Left cardiac atrium (tissue), 4 donors: ENCODE data around the gene PON2. TPM values are rescaled to one million over a fixed set of nuclear protein-coding genes. Genes with fewer than 3 reads are reported as not detected.
"Not testable (repeated sequence)": the region's sequence is repeated elsewhere in the genome, so short reads cannot be mapped to it uniquely, and the experiment has no call there.

Experiments used
- ATAC-seq, 2 donors: fragments of 200-7000 bp; cut with Tn5 transposase; one replicate each; pipeline ENCODE4 v1.9.1; 2020; ENCODE audit warnings: mild to moderate bottlenecking in 2 of 2, moderate library complexity in 2 of 2
- DNase-seq: peaks from one replicate; pipeline ENCODE4 v3.0.0-alpha.2; 2020
- intact Hi-C, 2 donors: fragments of 100-400 bp; cut with DNase I; formaldehyde crosslinking; loops; one replicate each; pipeline versions ENCODE4 v1.14.1 to v1.15.1; 2022 to 2023
- long read RNA-seq: library from polyadenylated mRNA; unstranded; transcript quantifications from one replicate; pipeline ENCODE4 v2.0.0, GENCODE V29; 2021
- total RNA-seq, 2 donors: library from RNA; stranded (reverse); fragmentation: NEBNext Ultra II Directional; extraction: Animal tissue kit (Norgen Biotek cat#: 25700); gene quantifications; one replicate each; pipeline ENCODE4 v1.2.1, GENCODE V29; 2021
- donor health status: DM: no; HTN: yes; CAD: no.
- donor health status: DM: no; HTN: yes; CAD: no; lungs with severe emphysema.
- donor health status: DM: yes; HTN: yes; CAD: no.
- donor health status: Dilated cardiomyopathy.

The PON2 gene
- total RNA-seq: 10 to 100 TPM; 45.5 to 53.1 TPM
- long read RNA-seq, transcript PON2-202 (9 exons, 1,726 nt): minor isoform, 11 of 70 reads
- long read RNA-seq, transcript PON2-218 (9 exons, 1,653 nt): major isoform, 44 of 70 reads
- long read RNA-seq, partial matches to known transcripts: 0 of 70 reads
- long read RNA-seq, other reads (novel, unspliced or antisense): 14 of 70 reads

- peak; percentile 99 to 100 for ATAC-seq
- intact Hi-C loops: no loop called here
- DNase-seq: peak; percentile 90
Measured at GRCh38 chr7:95434557-95435421, at the start of gene PON2. TSS of gene PON2 (minus strand) at chr7:95435028. CDS start at chr7:95434951, 77 bp downstream.

GRCh38 chr7:95482424-95482823 lies 47.6 kb upstream of the PON2 start:
- no peak for DNase-seq
- intact Hi-C loops: no loop called here
- ATAC-seq: no peak

- no peak for ATAC-seq
Measured at GRCh38 chr7:95481271-95482165, 46.7 kb upstream of the PON2 start.

GRCh38 chr7:95479992-95480624 lies 45.3 kb upstream of the PON2 start:
- no peak for ATAC-seq
- DNase-seq: no peak
- intact Hi-C loops: loop anchor here (10.0 kb wide), 2 partner anchors 1025 to 1045 kb away; no protein-coding TSS in a partner anchor

More at GRCh38 chr7:95481271-95482165, 46.7 kb upstream of the PON2 start:
- no peak for DNase-seq
- intact Hi-C loops: no loop called here

GRCh38 chr7:95478272-95479037 lies 43.6 kb upstream of the PON2 start:
- peak; percentile 22 for DNase-seq
- ATAC-seq: peak in 1 of 2 donors; percentile 68
- intact Hi-C loops: loop anchor here (10.0 kb wide), 2 partner anchors 1024 to 1044 kb away; no protein-coding TSS in a partner anchor

- DNase-seq (peak; percentile 72), ATAC-seq (peak; percentile 79 to 82)
- intact Hi-C loops: loop anchor here (10.0 kb wide), 2 partner anchors 1022 to 1042 kb away; no protein-coding TSS in a partner anchor
Measured at GRCh38 chr7:95476904-95477594, 42.2 kb upstream of the PON2 start.

- DNase-seq (no peak), ATAC-seq (no peak)
- intact Hi-C loops: loop anchor here (10.0 kb wide), 2 partner anchors 1021 to 1041 kb away; no protein-coding TSS in a partner anchor
Measured at GRCh38 chr7:95476072-95476847, 41.4 kb upstream of the PON2 start.

GRCh38 chr7:95473276-95473985 lies 38.6 kb upstream of the PON2 start:
- ATAC-seq (no peak), DNase-seq (no peak)
- intact Hi-C loops: loop anchor here (10.0 kb wide), 2 partner anchors 1019 to 1039 kb away; no protein-coding TSS in a partner anchor

- no peak for DNase-seq
- intact Hi-C loops: loop anchor here (10.0 kb wide), 2 partner anchors 1018 to 1038 kb away; no protein-coding TSS in a partner anchor
- peak in 1 of 2 donors; percentile 46 for ATAC-seq
Measured at GRCh38 chr7:95472581-95473161, 37.8 kb upstream of the PON2 start.

GRCh38 chr7:95471071-95471470 lies 36.2 kb upstream of the PON2 start:
- ATAC-seq: no peak
- no peak for DNase-seq
- intact Hi-C loops: loop anchor here (10.0 kb wide), 2 partner anchors 1016 to 1036 kb away; no protein-coding TSS in a partner anchor

GRCh38 chr7:95470452-95470851 lies 35.6 kb upstream of the PON2 start:
- intact Hi-C loops: loop anchor here (10.0 kb wide), 2 partner anchors 1016 to 1036 kb away; no protein-coding TSS in a partner anchor
- DNase-seq: peak; percentile 27
- ATAC-seq: peak in 1 of 2 donors; percentile 32

GRCh38 chr7:95469848-95470247 lies 35.0 kb upstream of the PON2 start:
- DNase-seq (no peak), ATAC-seq (no peak)
- intact Hi-C loops: loop anchor here (10.0 kb wide), 2 partner anchors 1015 to 1035 kb away; no protein-coding TSS in a partner anchor

- no peak for ATAC-seq
- intact Hi-C loops: no loop called here
Measured at GRCh38 chr7:95469187-95469586, 34.4 kb upstream of the PON2 start.

GRCh38 chr7:95467912-95468607 lies 33.2 kb upstream of the PON2 start:
- intact Hi-C loops: no loop called here
- ATAC-seq: no peak
- no peak for DNase-seq

More at GRCh38 chr7:95469187-95469586, 34.4 kb upstream of the PON2 start:
- DNase-seq: no peak

- ATAC-seq, intact Hi-C loops, DNase-seq: not testable (repeated sequence)
Measured at GRCh38 chr7:95460653-95461052, 25.8 kb upstream of the PON2 start.
